GM11168 (cell line): Measurements from ENCODE around the gene ATP5PO.

Experiments used
- in situ Hi-C: fragments of 300-500 bp; cut with MboI; formaldehyde crosslinking; loops from one replicate; pipeline ENCODE4 v1.12.0; 2022; ENCODE audit warnings: low sequenced_read_pairs; ENCODE audit not compliant: unreplicated experiment

The ATP5PO gene

GRCh38 chr21:33915368-33916199 lies at the start of gene ATP5PO:
Gene ATP5PO, minus strand, starts transcription at chr21:33915804. Its CDS starts 41 bp downstream, at chr21:33915763.
- in situ Hi-C loops = no loop called here

- in situ Hi-C loops = no loop called here
Measured at GRCh38 chr21:33964706-33965325, 49.2 kb upstream of the ATP5PO start.

- in situ Hi-C loops = no loop called here
Measured at GRCh38 chr21:33963848-33964555, 48.4 kb upstream of the ATP5PO start.

GRCh38 chr21:33962290-33962689 lies 46.7 kb upstream of the ATP5PO start:
- in situ Hi-C loops = no loop called here

GRCh38 chr21:33961061-33961460 lies 45.5 kb upstream of the ATP5PO start:
- in situ Hi-C loops = no loop called here

GRCh38 chr21:33959680-33960079 lies 44.1 kb upstream of the ATP5PO start:
- in situ Hi-C loops = no loop called here

- in situ Hi-C loops = no loop called here
Measured at GRCh38 chr21:33954395-33954794, 38.8 kb upstream of the ATP5PO start.

GRCh38 chr21:33951276-33952178 lies 35.9 kb upstream of the ATP5PO start:
- in situ Hi-C loops = no loop called here

- in situ Hi-C loops = no loop called here
Measured at GRCh38 chr21:33950431-33951079, 35.0 kb upstream of the ATP5PO start.

- in situ Hi-C loops = no loop called here
Measured at GRCh38 chr21:33949516-33950430, 34.2 kb upstream of the ATP5PO start.

- in situ Hi-C loops = no loop called here
Measured at GRCh38 chr21:33948951-33949444, 33.4 kb upstream of the ATP5PO start.

GRCh38 chr21:33948096-33948950 lies 32.7 kb upstream of the ATP5PO start:
- in situ Hi-C loops = no loop called here

GRCh38 chr21:33947451-33948095 lies 32.0 kb upstream of the ATP5PO start:
- in situ Hi-C loops = no loop called here

GRCh38 chr21:33945652-33946270 lies 30.2 kb upstream of the ATP5PO start:
- in situ Hi-C loops = no loop called here

GRCh38 chr21:33944185-33944763 lies 28.7 kb upstream of the ATP5PO start:
- in situ Hi-C loops = no loop called here

- in situ Hi-C loops = no loop called here
Measured at GRCh38 chr21:33943293-33943692, 27.7 kb upstream of the ATP5PO start.
